BLaER1 treated with 17β-estradiol and CSF1 and Interleukin-3, amounts not matched to agents 10 nM and 100 nM (cell line): ENCODE data around the gene TRIM48.
"Not testable (repeated sequence)": the region's sequence is repeated elsewhere in the genome, so short reads cannot be mapped to it uniquely, and the experiment has no call there.

ENCODE experiments used
- H3K27ac ChIP-seq, 11 experiments: shearing (Covaris generic); formaldehyde crosslinking; 2 replicates each; pipeline ENCODE4 v1.8.1; 2022
- H3K27me3 ChIP-seq, 11 experiments: shearing (Covaris generic); formaldehyde crosslinking; 2 replicates each; pipeline ENCODE4 v1.8.1; 2022
- H3K36me3 ChIP-seq, 11 experiments: shearing (Covaris generic); formaldehyde crosslinking; 2 replicates each; pipeline ENCODE4 v1.8.1; 2022
- H3K4me1 ChIP-seq, 10 experiments: shearing (Covaris generic); formaldehyde crosslinking; 2 replicates each; pipeline ENCODE4 v1.8.1; 2022
- H3K4me2 ChIP-seq, 11 experiments: shearing (Covaris generic); formaldehyde crosslinking; 2 replicates each; pipeline ENCODE4 v1.8.1; 2022
- H3K4me3 ChIP-seq, 10 experiments: shearing (Covaris generic); formaldehyde crosslinking; 2 replicates each; pipeline ENCODE4 v1.8.1; 2022
- H3K9ac ChIP-seq, 11 experiments: shearing (Covaris generic); formaldehyde crosslinking; 2 replicates each; pipeline ENCODE4 v1.8.1; 2022
- H3K9me3 ChIP-seq, 11 experiments: shearing (Covaris generic); formaldehyde crosslinking; replicated peaks in 1 of 11; 2 replicates each; pipeline ENCODE4 v1.8.1; 2022
- H4K20me1 ChIP-seq, 11 experiments: shearing (Covaris generic); formaldehyde crosslinking; 2 replicates each; pipeline ENCODE4 v1.8.1; 2022
- Cebpa-rat ChIP-seq, 11 experiments: shearing (Covaris generic); IDR thresholded peaks; 2 replicates each; pipeline ENCODE4 v1.8.1; 2022

The TRIM48 gene, protein sequence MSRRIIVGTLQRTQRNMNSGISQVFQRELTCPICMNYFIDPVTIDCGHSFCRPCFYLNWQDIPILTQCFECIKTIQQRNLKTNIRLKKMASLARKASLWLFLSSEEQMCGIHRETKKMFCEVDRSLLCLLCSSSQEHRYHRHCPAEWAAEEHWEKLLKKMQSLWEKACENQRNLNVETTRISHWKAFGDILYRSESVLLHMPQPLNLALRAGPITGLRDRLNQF

GRCh38 chr11:55261855-55262254 is at the start of gene TRIM48:
TSS of gene TRIM48 (plus strand) at chr11:55262155. CDS start at chr11:55262268, 113 bp downstream.
- not testable (repeated sequence) for H4K20me1 ChIP-seq, H3K27ac ChIP-seq, H3K4me2 ChIP-seq, H3K9ac ChIP-seq, H3K36me3 ChIP-seq, H3K4me1 ChIP-seq, H3K27me3 ChIP-seq, H3K4me3 ChIP-seq, H3K9me3 ChIP-seq

DNA sequence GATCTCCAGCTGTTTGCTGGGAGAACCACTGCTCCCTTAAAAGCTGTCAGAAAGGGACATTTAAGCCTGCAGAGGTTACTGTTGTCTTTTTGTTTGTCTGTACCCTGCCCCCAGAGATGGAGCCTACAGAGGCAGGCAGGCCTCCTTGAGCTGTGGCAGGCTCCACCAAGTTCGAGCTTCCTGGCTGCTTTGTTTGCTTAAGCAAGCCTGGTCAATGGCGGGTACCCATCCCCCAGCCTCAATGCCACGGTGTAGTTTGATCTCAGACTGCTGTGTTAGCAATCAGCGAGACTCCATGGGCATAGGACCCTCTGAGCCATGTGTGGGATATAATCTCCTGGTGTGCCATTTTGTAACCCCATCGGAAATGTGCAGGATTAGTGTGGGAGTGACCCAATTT is 23.6 kb upstream of the TRIM48 start:
- not testable (repeated sequence) for H3K9ac ChIP-seq, H3K27ac ChIP-seq, H3K4me2 ChIP-seq, H3K4me1 ChIP-seq, H3K36me3 ChIP-seq, H4K20me1 ChIP-seq, H3K4me3 ChIP-seq, H3K27me3 ChIP-seq
- peaks cover 0 to 18% (median 9%) of the 10 kb centered on the region in 11 experiments; a peak in 12 of 22 replicates for H3K9me3 ChIP-seq

DNA sequence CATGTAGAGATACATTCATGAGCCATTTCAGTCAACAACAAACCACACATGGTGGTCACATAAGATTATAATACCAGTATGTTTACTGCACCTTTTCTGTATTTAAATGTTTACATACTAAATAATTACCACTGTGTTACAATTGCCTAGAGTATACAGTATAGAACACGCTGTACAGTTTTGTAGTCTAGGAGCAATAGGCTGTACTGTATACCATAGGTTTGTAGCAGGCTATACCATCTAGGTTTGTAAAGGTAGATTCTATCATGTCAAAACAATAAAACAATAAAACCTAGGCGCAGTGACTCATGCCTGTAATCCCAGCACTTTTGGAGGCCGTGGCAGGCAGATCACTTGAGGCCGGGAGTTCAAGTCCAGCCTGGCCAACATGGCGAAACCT is 1.1 kb downstream of the TRIM48 start:
- H3K9me3 ChIP-seq = no peaks in the 10 kb centered on the region
- H4K20me1 ChIP-seq = no peaks in the 10 kb centered on the region
- H3K27me3 ChIP-seq = no peaks in the 10 kb centered on the region

More for the DNA sequence above, 1.1 kb downstream of the TRIM48 start:
- Histone ChIP-seq H3K4me2 (no peak overlapping the region), H3K36me3 (no peaks in the 10 kb centered on the region), H3K9ac (no peak overlapping the region), H3K27ac (no peak overlapping the region), H3K4me1 (no peaks in the 10 kb centered on the region), H3K4me3 (no peak overlapping the region)
- no peak for TF ChIP-seq Cebpa-rat (IDR thresholded peaks at IDR 0.05)
